IMR-90 (cell line): ENCODE measurements around the gene NME7.

Experiments
- BHLHE40 ChIP-seq: fragments of 150-350 bp; IDR thresholded peaks from 2 replicates; pipeline ENCODE4 v1.6.1; 2016; ENCODE audit warnings: mild to moderate bottlenecking, low read depth, low read length
- CEBPB ChIP-seq: IDR thresholded peaks from 2 replicates; pipeline ENCODE4 v1.6.1; 2012; ENCODE audit warnings: low read depth, low read length, improper control_type of control experiment
- CTCF ChIP-seq: conservative IDR thresholded peaks from 2 replicates; pipeline ENCODE4 v1.5.1; 2012; ENCODE audit warnings: mild to moderate bottlenecking, low read depth, low read length, improper control_type of control experiment
- FOS ChIP-seq: fragments of 150-350 bp; IDR thresholded peaks from 2 replicates; pipeline ENCODE4 v1.6.1; 2016; ENCODE audit warnings: low read depth, low read length
- MAFK ChIP-seq: IDR thresholded peaks from 2 replicates; pipeline ENCODE4 v1.6.1; 2012; ENCODE audit warnings: low read depth, low read length, improper control_type of control experiment
- POLR2A ChIP-seq: IDR thresholded peaks from 2 replicates; pipeline ENCODE4 v1.6.1; 2012; ENCODE audit warnings: mild to moderate bottlenecking, low read depth, low read length
- RAD21 ChIP-seq: IDR thresholded peaks from 2 replicates; pipeline ENCODE4 v1.6.1; 2012; ENCODE audit warnings: low read length, improper control_type of control experiment
- SMC3 ChIP-seq: fragments of 150-350 bp; IDR thresholded peaks from 2 replicates; pipeline ENCODE4 v1.6.1; 2016; ENCODE audit warnings: low read depth, mild to moderate bottlenecking, antibody characterized with exemption, low read length, moderate library complexity
- USF2 ChIP-seq: fragments of 150-350 bp; IDR thresholded peaks from 2 replicates; pipeline ENCODE4 v1.6.1; 2017; ENCODE audit warnings: mild to moderate bottlenecking, antibody characterized with exemption, low read length, low read depth
- TF ChIP-seq, protein P1 (sequence below): fragments of 150-350 bp; IDR thresholded peaks from 2 replicates; pipeline ENCODE4 v1.6.1; 2016; ENCODE audit warnings: low read depth, mild to moderate bottlenecking, low read length, moderate library complexity, borderline replicate concordance

DNA sequence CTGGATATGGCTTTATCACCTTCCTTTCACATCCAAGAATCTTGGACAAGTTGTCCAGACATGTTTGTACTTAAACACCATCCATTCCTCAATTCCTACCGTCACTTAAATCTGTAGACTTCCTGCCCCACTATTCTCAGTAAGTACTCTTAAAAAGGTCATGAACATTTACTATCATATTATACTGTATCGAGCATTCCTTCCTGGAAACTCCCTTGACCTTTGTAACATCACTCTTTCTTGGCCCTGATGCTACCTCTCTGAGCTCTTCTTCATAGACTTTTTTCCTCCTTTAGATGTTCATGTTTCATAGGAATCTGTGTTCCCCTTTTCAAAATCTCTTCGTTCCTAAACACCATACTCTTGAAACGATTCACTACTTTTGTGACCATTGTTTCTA, 15.9 kb upstream of the NME7 start:
- TF ChIP-seq, protein P1, sequence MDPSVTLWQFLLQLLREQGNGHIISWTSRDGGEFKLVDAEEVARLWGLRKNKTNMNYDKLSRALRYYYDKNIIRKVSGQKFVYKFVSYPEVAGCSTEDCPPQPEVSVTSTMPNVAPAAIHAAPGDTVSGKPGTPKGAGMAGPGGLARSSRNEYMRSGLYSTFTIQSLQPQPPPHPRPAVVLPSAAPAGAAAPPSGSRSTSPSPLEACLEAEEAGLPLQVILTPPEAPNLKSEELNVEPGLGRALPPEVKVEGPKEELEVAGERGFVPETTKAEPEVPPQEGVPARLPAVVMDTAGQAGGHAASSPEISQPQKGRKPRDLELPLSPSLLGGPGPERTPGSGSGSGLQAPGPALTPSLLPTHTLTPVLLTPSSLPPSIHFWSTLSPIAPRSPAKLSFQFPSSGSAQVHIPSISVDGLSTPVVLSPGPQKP = no peak
- no peak for TF ChIP-seq MAFK
- TF ChIP-seq USF2 = no peak
- no peak for TF ChIP-seq SMC3
- TF ChIP-seq CEBPB = no peak
- no peak for TF ChIP-seq POLR2A
- no peak for TF ChIP-seq CTCF
- TF ChIP-seq RAD21 = no peak
- TF ChIP-seq BHLHE40 = no peak
- no peak for TF ChIP-seq FOS
